ENCODE measurements around the gene MYO18B. TPM values are rescaled to one million over a fixed set of nuclear protein-coding genes. Genes with fewer than 3 reads are reported as not detected.

The MYO18B gene
- total RNA-seq, 1 experiment from 2014 or later = 0.05 TPM

DNA sequence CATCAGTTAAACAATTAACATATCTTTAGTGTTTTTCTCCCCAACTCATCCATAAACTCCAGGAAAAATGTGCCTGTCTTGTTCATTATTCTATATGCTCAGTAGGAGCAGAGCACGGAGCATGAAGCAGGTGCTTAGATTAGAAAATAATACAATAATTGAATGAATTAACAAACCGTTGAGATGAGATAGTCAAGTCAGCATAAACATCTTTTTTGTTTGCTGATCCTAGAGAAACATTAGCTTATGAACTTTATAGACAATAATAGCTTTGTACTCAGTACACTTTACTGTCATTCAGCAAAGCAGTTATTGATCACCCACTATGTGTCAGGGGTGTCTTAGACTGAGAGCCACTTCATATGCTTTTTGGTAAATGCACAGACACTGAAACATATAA lies 322.1 kb downstream of the MYO18B start (continued):
- TF ChIP-seq POLR2AphosphoS5 (IDR thresholded peaks at IDR 0.05; ENCODE audit: low read depth, low read length) = no peak
- TF ChIP-seq RAD21 (IDR thresholded peaks at IDR 0.05; ENCODE audit: low read depth) = no peak
- TF ChIP-seq CBX3 (IDR thresholded peaks at IDR 0.05; ENCODE audit: low read depth) = no peak
- TF ChIP-seq POLR2A (IDR thresholded peaks at IDR 0.05; ENCODE audit: borderline replicate concordance, extremely low read depth, insufficient read depth, insufficient read length) = no peak
- no peak for TF ChIP-seq SIN3A (IDR thresholded peaks at IDR 0.05; ENCODE audit: low read depth)
- TF ChIP-seq EZH2phosphoT487 (IDR thresholded peaks at IDR 0.05; ENCODE audit: borderline replicate concordance) = no peak
- no peak for TF ChIP-seq FOSL1 (IDR thresholded peaks at IDR 0.05; ENCODE audit: low read depth)

DNA sequence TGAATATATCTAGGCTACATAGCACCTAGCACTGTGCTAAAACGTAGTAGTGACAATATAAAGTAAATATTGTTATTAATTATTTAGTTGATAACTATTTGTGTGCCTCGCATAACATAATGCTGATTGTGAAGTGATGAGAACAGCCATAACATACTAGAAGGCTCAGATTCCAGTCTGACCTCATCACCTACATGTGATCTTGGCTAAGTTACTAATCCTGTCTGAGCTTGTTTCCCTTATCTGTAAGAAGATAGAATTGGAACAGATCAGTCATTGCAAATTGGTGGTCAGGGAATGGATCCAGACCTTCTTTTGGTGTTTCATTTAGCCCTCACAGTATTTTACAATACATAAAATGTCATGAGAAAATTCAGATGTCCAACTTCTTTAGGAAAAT lies 323.9 kb downstream of the MYO18B start:
- no TSS peak for BruUV-seq (replicated peaks)

DNA sequence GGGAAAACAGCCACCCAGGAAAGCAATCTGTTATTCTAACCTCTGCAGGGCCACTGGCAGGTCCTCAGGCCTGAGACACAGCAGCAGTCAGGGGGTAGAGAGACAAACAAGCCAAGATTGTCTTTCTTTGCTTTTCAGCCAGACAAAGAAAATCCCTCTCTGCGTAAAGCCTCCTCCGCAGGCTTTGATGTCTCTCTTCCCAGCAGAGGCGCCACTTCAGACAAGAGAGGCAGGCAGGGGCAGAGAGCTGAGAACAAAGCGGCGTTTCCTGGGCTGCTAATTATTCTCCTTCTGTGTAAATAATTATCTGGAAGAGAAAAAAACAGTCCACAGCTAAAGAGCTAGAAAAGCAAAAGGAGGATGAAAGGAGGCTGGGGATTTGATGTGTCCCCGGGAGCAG lies 324.5 kb downstream of the MYO18B start:
- Histone ChIP-seq H3K4me3 (replicated peaks in 1 of 2; ENCODE audit: low read depth in 1 of 2, low read length in 2 of 2) (no peak overlapping the region), H2AFZ (ENCODE audit: low read depth, low read length, poor library complexity, severe bottlenecking) (no peak overlapping the region), H3K9me3 (ENCODE audit: control insufficient read depth in 1 of 2, insufficient read depth in 1 of 2, low read depth in 1 of 2, low read length in 2 of 2) (no peaks in the 10 kb centered on the region), H3K9ac (ENCODE audit: low read length) (no peak overlapping the region), H3K36me3 (ENCODE audit: control insufficient read depth in 1 of 2, insufficient read depth in 2 of 2, low read length in 2 of 2) (no peaks in the 10 kb centered on the region), H3K27me3 (ENCODE audit: insufficient read depth, low read length) (peaks cover 37% of the 10 kb centered on the region), H3K9me2 (ENCODE audit: insufficient read depth) (no peaks in the 10 kb centered on the region), H3K4me1 (ENCODE audit: control insufficient read depth in 1 of 2, insufficient read depth in 2 of 2, low read length in 2 of 2) (no peaks in the 10 kb centered on the region), H3K79me2 (ENCODE audit: insufficient read depth, low read length) (no peaks in the 10 kb centered on the region), H4K20me1 (ENCODE audit: insufficient read depth) (no peaks in the 10 kb centered on the region), H3K27ac (ENCODE audit: low read depth, low read length) (no peak overlapping the region), H3K4me2 (ENCODE audit: low read length) (no peak overlapping the region)
- RAD21 ChIA-PET (ENCODE audit: low non-redundant PET in 1 of 2, low total read pairs in 2 of 2, uncharacterized antibody in 2 of 2, unreplicated experiment in 2 of 2) = no interaction called here
- ATAC-seq (no peak), DNase-seq (ENCODE audit: low read depth, low spot score) (no peak)
- BruUV-seq (replicated peaks) = no TSS peak
- intact Hi-C loops (cut with micrococcal nuclease) = no loop called here
- POLR2A ChIA-PET = no interaction called here
- CTCF ChIA-PET = no interaction called here
- TF ChIP-seq ZNF274 (IDR thresholded peaks at IDR 0.05; ENCODE audit: low read depth, low read length) = no peak
- TF ChIP-seq ELF1 (IDR thresholded peaks at IDR 0.05; ENCODE audit: borderline replicate concordance, low read depth) = no peak
- no peak for TF ChIP-seq JUND (IDR thresholded peaks at IDR 0.05)
- no peak for TF ChIP-seq SP1 (IDR thresholded peaks at IDR 0.05; ENCODE audit: low read depth)
- no peak for TF ChIP-seq TCF7L2 (IDR thresholded peaks at IDR 0.05; ENCODE audit: borderline replicate concordance, extremely low read depth, insufficient read depth, insufficient read length)
- no peak for TF ChIP-seq ZFX (IDR thresholded peaks at IDR 0.05)
- TF ChIP-seq, protein P1, sequence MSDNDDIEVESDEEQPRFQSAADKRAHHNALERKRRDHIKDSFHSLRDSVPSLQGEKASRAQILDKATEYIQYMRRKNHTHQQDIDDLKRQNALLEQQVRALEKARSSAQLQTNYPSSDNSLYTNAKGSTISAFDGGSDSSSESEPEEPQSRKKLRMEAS (IDR thresholded peaks at IDR 0.05) = no peak
- TF ChIP-seq, protein P2, sequence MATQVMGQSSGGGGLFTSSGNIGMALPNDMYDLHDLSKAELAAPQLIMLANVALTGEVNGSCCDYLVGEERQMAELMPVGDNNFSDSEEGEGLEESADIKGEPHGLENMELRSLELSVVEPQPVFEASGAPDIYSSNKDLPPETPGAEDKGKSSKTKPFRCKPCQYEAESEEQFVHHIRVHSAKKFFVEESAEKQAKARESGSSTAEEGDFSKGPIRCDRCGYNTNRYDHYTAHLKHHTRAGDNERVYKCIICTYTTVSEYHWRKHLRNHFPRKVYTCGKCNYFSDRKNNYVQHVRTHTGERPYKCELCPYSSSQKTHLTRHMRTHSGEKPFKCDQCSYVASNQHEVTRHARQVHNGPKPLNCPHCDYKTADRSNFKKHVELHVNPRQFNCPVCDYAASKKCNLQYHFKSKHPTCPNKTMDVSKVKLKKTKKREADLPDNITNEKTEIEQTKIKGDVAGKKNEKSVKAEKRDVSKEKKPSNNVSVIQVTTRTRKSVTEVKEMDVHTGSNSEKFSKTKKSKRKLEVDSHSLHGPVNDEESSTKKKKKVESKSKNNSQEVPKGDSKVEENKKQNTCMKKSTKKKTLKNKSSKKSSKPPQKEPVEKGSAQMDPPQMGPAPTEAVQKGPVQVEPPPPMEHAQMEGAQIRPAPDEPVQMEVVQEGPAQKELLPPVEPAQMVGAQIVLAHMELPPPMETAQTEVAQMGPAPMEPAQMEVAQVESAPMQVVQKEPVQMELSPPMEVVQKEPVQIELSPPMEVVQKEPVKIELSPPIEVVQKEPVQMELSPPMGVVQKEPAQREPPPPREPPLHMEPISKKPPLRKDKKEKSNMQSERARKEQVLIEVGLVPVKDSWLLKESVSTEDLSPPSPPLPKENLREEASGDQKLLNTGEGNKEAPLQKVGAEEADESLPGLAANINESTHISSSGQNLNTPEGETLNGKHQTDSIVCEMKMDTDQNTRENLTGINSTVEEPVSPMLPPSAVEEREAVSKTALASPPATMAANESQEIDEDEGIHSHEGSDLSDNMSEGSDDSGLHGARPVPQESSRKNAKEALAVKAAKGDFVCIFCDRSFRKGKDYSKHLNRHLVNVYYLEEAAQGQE (IDR thresholded peaks at IDR 0.05; ENCODE audit: low read depth) = no peak
- TF ChIP-seq POLR2AphosphoS5 (IDR thresholded peaks at IDR 0.05; ENCODE audit: low read depth, low read length) = no peak
- TF ChIP-seq, protein P3, sequence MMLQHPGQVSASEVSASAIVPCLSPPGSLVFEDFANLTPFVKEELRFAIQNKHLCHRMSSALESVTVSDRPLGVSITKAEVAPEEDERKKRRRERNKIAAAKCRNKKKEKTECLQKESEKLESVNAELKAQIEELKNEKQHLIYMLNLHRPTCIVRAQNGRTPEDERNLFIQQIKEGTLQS (IDR thresholded peaks at IDR 0.05) = no peak

More for the DNA sequence above, 323.9 kb downstream of the MYO18B start:
- CTCF ChIA-PET = no interaction called here
- POLR2A ChIA-PET = no interaction called here
- no peaks in the 10 kb centered on the region for H3K79me2 ChIP-seq (ENCODE audit: insufficient read depth, low read length)
- no peaks in the 10 kb centered on the region for H3K9me2 ChIP-seq (ENCODE audit: insufficient read depth)
- peaks cover 37% of the 10 kb centered on the region for H3K27me3 ChIP-seq (ENCODE audit: insufficient read depth, low read length)
- H2AFZ ChIP-seq (ENCODE audit: low read depth, low read length, poor library complexity, severe bottlenecking) = no peak overlapping the region
- ATAC-seq (no peak), DNase-seq (ENCODE audit: low read depth, low spot score) (no peak)
- no peaks in the 10 kb centered on the region for H3K4me1 ChIP-seq (ENCODE audit: control insufficient read depth in 1 of 2, insufficient read depth in 2 of 2, low read length in 2 of 2)
- RAD21 ChIA-PET (ENCODE audit: low non-redundant PET in 1 of 2, low total read pairs in 2 of 2, uncharacterized antibody in 2 of 2, unreplicated experiment in 2 of 2) = no interaction called here
- intact Hi-C loops (cut with micrococcal nuclease) = no loop called here
- no peak overlapping the region for H3K4me2 ChIP-seq (ENCODE audit: low read length)
- H3K4me3 ChIP-seq (replicated peaks in 1 of 2; ENCODE audit: low read depth in 1 of 2, low read length in 2 of 2) = no peak overlapping the region
- H3K9me3 ChIP-seq (ENCODE audit: control insufficient read depth in 1 of 2, insufficient read depth in 1 of 2, low read depth in 1 of 2, low read length in 2 of 2) = no peaks in the 10 kb centered on the region
- no peak overlapping the region for H3K9ac ChIP-seq (ENCODE audit: low read length)
- H3K27ac ChIP-seq (ENCODE audit: low read depth, low read length) = no peak overlapping the region
- H3K36me3 ChIP-seq (ENCODE audit: control insufficient read depth in 1 of 2, insufficient read depth in 2 of 2, low read length in 2 of 2) = no peaks in the 10 kb centered on the region
- no peak for TF ChIP-seq JUND (IDR thresholded peaks at IDR 0.05)
- no peak for TF ChIP-seq TCF7L2 (IDR thresholded peaks at IDR 0.05; ENCODE audit: borderline replicate concordance, extremely low read depth, insufficient read depth, insufficient read length)
- H4K20me1 ChIP-seq (ENCODE audit: insufficient read depth) = no peaks in the 10 kb centered on the region
